HG02623 (cell line): ENCODE results near the gene SDHC.
"Not testable (repeated sequence)": the region's sequence is repeated elsewhere in the genome, so short reads cannot be mapped to it uniquely, and the experiment has no call there.

Source experiments
- ATAC-seq: cut with Tn5 transposase; IDR thresholded peaks from one replicate; pipeline ENCODE4 v1.9.1; 2021; ENCODE audit warnings: moderate library complexity; ENCODE audit not compliant: unreplicated experiment

Gene SDHC

GRCh38 chr1:161381707-161382106, 67.5 kb downstream of the SDHC start:
- ATAC-seq, result no peak

GRCh38 chr1:161382214-161383019, 68.2 kb downstream of the SDHC start:
- ATAC-seq, result no peak

- no peak for ATAC-seq
These were observed 74.5 kb downstream of the SDHC start for GRCh38 chr1:161388639-161389038.

- not testable (repeated sequence) for ATAC-seq
These were observed 75.0 kb downstream of the SDHC start for GRCh38 chr1:161389158-161389557.

GRCh38 chr1:161389691-161390558, 75.7 kb downstream of the SDHC start:
- peak; percentile 72 for ATAC-seq

- no peak for ATAC-seq
These were observed 76.3 kb downstream of the SDHC start for GRCh38 chr1:161390559-161390858.

GRCh38 chr1:161391136-161391535, 77.0 kb downstream of the SDHC start:
- not testable (repeated sequence) for ATAC-seq

GRCh38 chr1:161391611-161392010, 77.4 kb downstream of the SDHC start:
- ATAC-seq, result no peak

- no peak for ATAC-seq
These were observed 79.0 kb downstream of the SDHC start for GRCh38 chr1:161393151-161393550.

GRCh38 chr1:161397038-161397437, 82.9 kb downstream of the SDHC start:
- ATAC-seq, result not testable (repeated sequence)

GRCh38 chr1:161398900-161399256, 84.7 kb downstream of the SDHC start:
- ATAC-seq, result no peak

- peak; percentile 62 for ATAC-seq
These were observed 85.2 kb downstream of the SDHC start for GRCh38 chr1:161399257-161399998.

- ATAC-seq, result no peak
These were observed 88.3 kb downstream of the SDHC start for GRCh38 chr1:161402446-161402845.

- no peak for ATAC-seq
These were observed 89.9 kb downstream of the SDHC start for GRCh38 chr1:161404051-161404597.

- ATAC-seq, result not testable (repeated sequence)
These were observed 92.4 kb downstream of the SDHC start for GRCh38 chr1:161406551-161406950.

- ATAC-seq, result no peak
These were observed 93.3 kb downstream of the SDHC start for GRCh38 chr1:161407451-161407985.

GRCh38 chr1:161408429-161409052, 94.4 kb downstream of the SDHC start:
- no peak for ATAC-seq

- not testable (repeated sequence) for ATAC-seq
These were observed 95.9 kb downstream of the SDHC start for GRCh38 chr1:161409848-161410635.

- ATAC-seq, result not testable (repeated sequence)
These were observed 96.4 kb downstream of the SDHC start for GRCh38 chr1:161410636-161410970.
